Measurements from ENCODE around the gene NEU2. TPM values are rescaled to one million over a fixed set of nuclear protein-coding genes. Genes with fewer than 3 reads are reported as not detected.

NEU2 gene
- total RNA-seq, 1 experiment from 2014 or later: not detected

GRCh38 chr2:233076749-233077148 lies 44.3 kb downstream of the NEU2 start:
- no peak for DNase-seq (ENCODE audit: low read depth)

- no peak for DNase-seq (ENCODE audit: low read depth)
These were observed 47.0 kb downstream of the NEU2 start for GRCh38 chr2:233079473-233079877.

GRCh38 chr2:233079953-233080835 lies 47.7 kb downstream of the NEU2 start:
- DNase-seq (ENCODE audit: low read depth): no peak

GRCh38 chr2:233080836-233081229 lies 48.4 kb downstream of the NEU2 start:
- DNase-seq (ENCODE audit: low read depth): no peak

- DNase-seq (ENCODE audit: low read depth): no peak
These were observed 48.8 kb downstream of the NEU2 start for GRCh38 chr2:233081232-233081730.

GRCh38 chr2:233081731-233082221 lies 49.3 kb downstream of the NEU2 start:
- no peak for DNase-seq (ENCODE audit: low read depth)

GRCh38 chr2:233082222-233082930 lies 49.9 kb downstream of the NEU2 start:
- no peak for DNase-seq (ENCODE audit: low read depth)

GRCh38 chr2:233082931-233083755 lies 50.7 kb downstream of the NEU2 start:
- DNase-seq (ENCODE audit: low read depth): no peak

GRCh38 chr2:233083782-233084181 lies 51.3 kb downstream of the NEU2 start:
- DNase-seq (ENCODE audit: low read depth): no peak

- DNase-seq (ENCODE audit: low read depth): no peak
These were observed 52.0 kb downstream of the NEU2 start for GRCh38 chr2:233084488-233084887.

Other genes starting within 250 kb of the NEU2 start
- 0.29 and 0.30 TPM in 2 replicates for gene SNORC, start 162.4 kb upstream of the NEU2 start, total RNA-seq (2014; rRNA removed; shearing (Covaris generic))
- gene NGEF, start 19.4 kb upstream of the NEU2 start, total RNA-seq (2014; rRNA removed; shearing (Covaris generic)): 0.17 and 3.3 TPM in 2 replicates
- gene INPP5D, start 27.7 kb downstream of the NEU2 start, total RNA-seq (2014; rRNA removed; shearing (Covaris generic)): not detected in 2 replicates
- 52.2 and 74.7 TPM in 2 replicates for gene ATG16L1, start 219.0 kb downstream of the NEU2 start, total RNA-seq (2014; rRNA removed; shearing (Covaris generic))

Data from Daoy (cell line).